Embryonic facial prominence (tissue), 1 donor: ENCODE data around the gene NHS.
A peak's percentile ranks its signal among the peaks of the same experiment; 100 is the strongest.

Source experiments
- DNase-seq: peaks from one replicate; pipeline ENCODE4 v3.0.0-alpha.2; 2016; ENCODE audit errors: extremely low spot score

Gene NHS

DNA sequence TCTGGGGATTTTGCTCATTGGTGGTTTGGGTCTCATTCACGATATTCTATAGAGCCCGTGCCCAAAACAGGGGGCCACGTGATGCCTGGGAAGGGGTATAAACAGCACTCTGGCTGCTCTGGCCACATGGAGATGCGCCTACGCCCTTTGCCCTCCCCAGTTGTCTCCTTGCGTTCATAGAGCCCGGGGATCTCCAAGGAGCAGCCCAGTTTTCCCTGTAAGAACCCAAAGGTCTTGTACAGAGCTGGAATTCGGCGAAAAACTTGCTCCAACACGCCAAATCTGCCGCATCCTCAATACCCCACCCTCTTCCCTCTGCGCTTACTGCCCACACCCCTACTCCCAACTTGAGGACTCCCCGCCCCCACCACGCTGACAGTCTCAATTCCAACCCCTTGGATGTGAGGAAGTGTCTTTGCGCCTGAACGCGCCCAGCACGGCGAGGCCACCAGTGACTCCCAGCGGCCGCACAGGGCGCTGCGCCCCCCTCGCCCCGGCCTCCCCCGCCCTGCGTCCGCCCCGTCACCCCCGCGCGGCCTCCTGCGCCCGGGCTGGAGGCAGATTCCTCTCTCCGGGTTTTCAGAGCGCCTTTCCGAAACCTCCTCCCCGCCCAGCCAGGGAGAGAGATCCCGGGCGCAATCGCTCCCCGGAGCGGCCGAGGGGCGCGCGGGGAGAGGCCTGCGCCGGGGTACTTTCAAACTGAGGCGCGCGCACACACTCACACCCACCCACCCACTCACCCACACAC lies at the start of gene NHS:
NHS (plus strand) TSS at position 582 of the 748 bp plus-strand sequence. CDS start 558 bp downstream, outside the sequence.
- peak; percentile 28 for DNase-seq

DNA sequence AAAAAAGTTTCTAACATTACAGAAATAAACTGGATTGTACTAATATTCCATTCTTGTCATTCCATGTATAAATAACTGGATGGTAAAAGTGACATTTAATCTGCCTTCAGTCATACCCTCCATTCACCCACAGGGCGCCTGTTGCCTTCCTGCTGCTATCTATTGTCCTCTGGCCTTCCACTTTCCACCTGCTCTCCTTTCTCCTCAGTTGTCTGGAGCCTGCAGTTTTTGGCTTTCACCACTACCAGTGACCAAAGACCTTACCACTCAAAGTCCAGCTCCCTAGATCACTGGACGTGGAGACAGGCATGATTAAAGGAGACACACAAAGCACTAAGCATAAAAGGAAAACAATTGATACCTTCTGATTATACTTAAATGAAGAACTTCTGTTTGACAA lies 46.2 kb upstream of the NHS start:
- DNase-seq: no peak

DNA sequence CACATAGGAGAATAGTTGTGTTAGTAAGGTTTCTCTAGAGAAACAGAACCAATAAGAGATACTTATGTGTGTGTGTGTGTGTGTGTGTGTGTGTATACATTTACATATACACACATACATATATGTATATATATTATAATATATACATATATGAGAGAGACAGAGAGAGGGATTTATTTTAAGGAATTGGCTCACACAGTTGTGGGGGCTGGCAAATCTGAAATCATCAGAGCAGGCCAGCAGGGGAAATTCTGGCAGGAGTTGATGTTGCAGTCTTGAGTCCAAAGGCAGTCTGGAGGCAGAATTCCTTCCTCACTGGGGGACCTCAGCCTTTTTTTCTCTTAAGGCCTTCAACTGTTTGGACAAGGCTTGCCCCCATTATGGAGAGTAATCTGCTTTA lies 38.6 kb upstream of the NHS start:
- DNase-seq: no peak

DNA sequence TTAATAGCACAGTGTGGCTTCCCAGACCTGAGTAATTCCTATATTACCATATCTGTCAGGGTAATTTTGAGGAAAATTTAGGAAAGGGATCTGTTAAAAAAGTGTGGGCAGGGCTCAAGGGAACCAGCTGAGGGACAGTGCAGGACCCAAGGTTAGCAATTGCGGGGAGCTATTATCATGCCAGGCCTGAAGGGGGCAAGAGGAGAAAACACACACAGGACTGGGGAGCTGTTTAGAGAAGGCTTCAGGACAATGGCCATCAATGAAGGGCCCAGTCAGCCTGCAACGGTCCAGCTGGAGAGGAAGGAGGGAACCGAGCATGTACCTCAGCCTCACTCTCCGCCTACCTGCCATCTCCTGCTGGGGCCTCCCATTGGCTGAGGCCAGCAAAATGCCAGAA lies 19.0 kb upstream of the NHS start:
- DNase-seq: no peak

DNA sequence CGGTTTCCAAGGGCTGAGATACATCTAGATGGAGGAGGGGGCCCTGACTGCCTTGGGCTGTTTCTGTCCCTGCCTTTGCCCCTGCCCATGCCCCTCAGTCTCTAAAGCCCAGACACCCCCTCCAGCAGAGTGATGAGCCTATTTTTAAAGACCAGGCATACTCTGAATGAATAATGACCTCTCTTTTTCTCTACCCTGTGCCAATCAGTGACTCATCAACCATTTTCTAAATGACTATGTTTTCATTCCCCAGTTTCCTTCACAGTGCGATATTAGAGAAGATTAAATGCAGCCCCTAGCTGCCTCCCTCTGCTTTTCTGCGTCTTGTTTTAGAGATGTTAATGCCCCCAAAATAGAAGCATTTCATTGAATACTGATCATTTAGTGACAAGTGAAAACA lies 15.5 kb upstream of the NHS start:
- no peak for DNase-seq

DNA sequence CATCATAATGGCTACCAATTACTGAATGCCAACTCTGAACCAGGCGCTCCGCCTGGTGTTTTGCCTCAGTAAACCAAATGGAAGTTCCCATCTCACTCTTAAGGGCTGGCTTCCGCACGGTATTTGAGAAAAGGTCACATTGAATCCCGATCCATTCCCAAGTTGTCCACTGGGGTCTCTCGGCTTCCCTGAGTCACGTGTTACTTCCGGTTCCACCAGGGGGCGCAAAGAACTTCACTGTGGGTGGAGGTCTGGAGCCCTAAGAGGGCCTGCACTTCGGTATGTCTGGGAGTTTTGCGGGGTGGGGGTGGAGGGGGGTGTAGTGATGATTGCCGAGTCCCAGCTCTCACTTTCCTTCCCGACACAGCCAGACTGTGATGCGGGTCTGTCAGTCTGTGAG lies 13.4 kb upstream of the NHS start:
- DNase-seq: no peak

DNA sequence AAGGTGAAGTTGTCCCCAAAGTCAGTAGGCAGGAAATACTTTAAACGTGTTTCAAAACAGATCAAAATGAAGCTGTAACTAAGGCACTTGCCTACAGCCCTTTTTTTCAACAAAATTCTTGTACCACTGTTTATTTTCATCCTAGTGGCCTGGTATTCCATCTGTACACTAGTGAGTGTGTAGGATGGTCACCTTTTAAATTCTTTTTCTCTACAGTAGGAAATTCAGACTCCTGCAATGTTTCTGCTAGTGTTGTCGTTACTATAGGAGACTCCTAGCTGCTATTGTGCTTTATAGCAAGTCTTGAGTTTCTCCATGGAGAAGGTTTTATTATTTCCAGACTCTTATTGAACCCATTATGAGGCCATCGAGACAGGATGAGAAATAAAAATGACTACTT lies 7.0 kb upstream of the NHS start:
- no peak for DNase-seq

DNA sequence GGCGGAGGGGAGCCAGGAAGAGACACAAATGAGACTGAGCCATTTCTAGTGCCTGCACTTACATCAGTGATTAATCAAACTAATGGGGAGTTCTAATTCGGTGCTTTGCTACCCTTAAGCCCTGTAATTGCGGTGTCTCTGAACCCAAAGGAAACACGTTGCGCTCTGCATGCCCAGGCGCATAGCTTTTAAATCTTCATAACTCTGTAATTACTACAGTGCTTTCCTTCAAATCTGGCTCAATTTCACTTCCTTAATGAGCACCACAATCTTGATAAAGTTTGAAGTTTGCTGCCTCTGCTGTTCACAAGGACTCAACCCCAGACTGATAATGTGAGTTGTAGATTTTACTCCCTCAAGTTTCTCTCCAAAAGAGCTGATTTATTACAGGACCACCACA lies 5.7 kb upstream of the NHS start:
- DNase-seq: no peak

DNA sequence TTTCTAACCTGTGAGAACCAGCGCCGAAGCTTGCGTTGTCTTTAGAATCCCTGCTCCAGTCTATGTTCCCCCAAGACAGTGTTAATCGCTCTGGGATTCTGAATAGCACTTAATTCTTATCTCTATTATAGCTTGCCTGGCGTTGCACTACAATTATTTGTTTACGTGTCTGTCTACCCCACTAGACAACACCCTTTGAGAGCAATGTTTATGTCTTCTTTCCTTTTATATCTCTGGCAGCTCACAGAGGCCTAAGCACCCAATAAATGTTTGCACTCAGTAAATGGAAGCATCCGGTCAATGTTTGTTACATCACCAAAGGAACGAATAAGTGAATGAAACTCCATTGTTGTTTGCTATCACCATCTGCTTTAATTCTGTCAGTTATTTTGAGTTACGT lies 4.8 kb upstream of the NHS start:
- no peak for DNase-seq

DNA sequence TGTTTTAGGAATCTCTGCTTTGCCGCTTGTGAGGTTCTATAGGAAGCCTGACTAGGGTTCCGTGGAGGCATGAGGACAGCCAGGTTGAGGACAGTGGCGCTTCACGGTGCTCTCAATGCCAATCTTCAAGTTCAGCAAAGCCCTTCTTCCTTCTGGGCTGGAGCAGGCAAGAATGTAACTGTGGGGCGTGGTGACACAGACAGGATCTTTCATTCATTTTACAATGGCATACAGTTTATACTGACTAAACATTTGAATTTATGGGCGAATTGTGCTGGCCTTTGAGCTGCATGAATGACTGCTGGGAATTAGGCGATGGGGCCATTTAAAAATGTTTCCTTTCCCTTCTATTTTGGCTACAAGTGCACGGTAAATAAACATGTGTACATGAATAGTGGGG lies 2.9 kb upstream of the NHS start:
- no peak for DNase-seq

DNA sequence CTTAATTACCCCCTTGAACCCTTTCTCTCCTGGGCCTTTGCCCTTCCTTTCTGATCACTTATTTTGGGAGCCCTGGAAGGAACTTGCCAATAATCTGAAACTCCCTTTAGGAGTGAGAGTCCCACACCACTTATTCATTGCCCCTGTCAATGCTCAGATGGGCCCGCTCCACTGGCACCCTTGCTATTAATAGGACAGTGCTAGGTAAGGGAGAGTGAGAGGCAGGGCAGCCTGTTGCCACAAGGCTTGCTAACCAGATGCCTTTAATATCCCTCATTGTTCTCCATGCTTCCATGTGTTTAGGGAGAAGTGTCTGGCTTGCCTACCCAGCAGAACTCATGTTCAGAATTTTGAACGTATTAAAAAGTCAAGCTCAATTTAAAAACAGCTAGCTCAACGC lies 1.7 kb upstream of the NHS start:
- no peak for DNase-seq

DNA sequence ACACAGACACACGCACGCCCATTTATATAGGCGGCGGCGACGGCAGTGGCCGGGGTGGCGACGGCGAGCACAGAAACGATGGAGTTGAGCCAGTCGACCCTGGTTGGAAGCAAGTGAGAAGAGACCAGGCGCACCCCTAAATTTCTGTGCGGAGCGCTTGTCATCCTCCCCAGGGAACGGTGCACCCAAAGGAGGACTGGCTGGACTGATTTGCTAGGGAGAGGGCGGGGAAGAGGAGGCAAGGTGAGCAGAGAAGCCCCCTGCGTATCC lies 302 bp downstream of the NHS start:
- no peak for DNase-seq

DNA sequence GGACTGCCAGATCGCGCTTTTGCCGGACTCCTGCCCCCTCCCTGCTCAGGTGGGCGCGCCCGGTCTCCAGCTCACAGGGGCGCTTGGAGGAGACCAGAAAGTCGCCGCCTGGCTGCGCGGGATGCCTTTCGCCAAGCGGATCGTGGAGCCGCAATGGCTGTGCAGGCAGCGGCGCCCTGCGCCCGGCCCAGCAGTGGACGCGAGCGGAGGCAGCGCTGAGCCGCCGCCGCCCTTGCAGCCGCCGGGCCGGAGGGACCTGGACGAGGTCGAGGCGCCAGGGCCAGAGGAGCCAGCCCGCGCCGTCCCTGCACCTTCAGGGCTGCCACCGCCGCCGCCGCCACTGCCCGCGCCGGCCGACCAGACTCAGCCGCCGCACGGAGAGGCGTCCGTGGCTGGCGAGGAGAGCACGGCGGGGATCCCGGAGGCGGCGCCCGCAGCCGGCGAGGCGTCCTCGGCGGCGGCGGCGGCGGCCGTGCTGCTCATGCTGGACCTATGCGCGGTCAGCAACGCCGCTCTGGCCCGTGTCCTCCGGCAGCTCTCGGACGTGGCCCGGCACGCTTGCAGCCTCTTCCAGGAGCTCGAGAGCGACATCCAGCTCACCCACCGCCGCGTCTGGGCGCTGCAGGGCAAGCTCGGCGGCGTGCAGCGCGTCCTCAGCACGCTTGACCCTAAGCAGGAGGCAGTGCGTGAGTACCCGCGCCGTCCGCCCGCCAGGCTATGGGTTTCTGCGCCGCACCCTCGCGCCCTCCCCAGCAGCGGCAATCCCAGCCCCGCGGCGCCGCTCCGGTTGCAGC lies 834 bp downstream of the NHS start:
- no peak for DNase-seq

DNA sequence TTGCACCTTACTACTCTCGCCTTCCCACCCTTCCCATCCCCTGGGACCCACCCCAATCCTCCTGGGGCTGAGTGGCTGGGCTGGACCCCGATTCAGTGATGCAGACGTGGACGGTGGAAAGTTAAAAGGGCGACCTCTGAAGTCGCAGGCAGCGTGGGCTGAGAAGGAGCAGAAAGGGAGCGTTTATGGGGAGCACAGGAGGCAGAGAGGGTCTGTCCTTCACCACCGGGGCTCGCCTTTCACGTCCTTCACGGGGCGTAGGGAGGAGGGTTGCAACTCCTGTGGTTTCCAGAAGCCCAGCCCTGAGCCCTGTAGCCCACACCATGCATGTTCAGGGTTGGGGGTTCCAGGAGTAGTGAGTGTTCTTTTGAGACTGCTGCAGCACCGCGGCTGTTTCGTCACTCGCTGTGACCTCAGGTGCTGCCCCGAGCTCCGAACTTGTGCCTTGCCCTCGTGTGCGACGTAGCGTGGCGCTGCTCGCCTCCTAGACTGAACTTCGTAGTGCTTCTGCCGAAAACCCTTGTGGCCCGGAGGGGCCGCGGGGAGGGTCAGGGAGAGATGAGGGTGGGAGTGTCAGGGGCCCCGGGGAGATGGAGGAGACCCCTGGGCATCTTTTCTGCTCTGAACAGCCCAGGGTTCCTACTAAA lies 1.6 kb downstream of the NHS start:
- DNase-seq: no peak

DNA sequence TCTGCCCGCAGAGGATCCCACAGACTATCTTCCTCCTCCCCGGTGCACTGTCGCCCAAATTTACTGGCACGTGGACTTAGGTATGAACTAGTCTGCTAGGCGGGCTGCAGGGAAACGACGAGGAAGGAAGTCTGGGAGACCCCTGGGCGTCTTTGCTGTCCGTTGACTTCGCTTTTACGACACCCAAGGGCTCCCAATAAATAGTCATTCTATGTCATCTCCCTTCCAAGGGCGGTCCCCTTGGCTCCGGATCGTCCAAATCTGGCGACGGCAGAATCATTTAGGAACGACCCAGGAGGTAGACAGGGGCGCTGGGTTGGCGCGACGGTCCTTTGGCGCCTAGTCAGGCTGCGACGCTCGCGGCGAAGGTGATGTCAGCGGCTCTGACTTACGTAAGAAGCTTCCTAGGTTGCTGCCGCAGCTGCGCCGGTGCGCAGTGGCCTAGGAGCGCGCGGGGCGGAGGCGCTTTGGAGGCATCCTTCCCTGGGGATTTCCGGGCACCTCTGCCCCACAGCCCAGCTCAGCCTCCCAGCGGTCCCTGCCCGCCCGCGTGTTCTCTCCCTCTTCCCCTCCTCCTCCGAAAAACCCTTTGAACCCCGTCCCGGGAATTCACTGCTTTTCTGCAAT lies 2.2 kb downstream of the NHS start:
- no peak for DNase-seq

DNA sequence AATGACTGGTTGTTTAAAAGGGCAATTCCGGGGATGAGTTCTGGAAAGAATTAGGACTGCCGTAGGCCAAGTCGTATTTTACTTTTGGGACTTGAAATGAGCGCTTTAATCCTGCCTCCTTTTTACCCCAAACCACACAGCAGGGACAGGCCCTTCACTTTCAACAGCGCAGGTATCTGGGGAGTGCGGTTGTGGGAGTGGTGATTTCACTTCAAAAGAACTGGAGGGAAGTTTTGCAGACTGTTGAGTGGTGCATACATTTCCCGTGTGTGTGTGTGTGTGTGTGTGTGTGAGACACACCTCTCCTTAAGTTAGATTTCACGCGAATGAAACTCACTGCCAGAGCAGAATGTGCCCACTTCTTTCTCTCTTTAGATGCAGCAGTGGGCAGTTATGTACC lies 2.8 kb downstream of the NHS start:
- DNase-seq: no peak

DNA sequence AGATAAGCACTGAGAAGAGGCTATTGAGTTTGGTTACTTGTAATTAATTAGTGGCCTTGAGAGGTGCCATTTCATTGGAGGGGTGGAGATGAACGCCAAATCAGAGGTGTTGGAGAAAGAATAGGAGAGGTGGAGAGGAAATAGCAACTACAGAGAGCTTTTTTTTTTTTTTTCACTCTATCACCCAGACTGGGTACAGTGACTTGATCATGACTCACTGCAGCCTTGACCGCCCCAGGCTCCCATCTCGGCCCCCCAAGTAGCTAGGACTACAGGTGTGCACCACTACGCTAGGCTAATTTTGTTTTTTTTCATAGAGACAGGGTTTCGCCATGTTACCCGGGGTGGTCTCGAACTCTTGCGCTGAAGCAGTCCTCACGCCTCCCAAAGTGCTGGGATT lies 5.2 kb downstream of the NHS start:
- DNase-seq: no peak

DNA sequence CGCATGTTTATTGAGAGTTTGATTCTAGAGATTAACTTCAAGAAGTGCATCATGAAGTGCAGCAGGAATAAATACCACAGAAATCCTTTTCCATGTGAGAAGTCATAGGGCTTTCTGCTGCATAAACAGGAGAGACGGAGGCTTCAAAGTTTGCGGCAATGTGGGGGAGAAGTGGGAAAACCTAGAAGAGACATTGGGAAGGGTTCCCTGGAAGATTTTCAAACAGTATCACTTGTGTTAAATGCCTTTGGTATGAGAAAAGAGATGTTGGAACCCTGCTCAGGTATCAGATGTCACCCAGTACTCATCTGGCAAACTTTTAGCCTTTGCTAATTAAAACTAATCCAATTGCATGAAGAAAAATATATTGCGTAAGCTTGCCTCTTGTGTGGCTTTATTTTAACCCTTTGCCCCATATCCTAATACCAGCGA lies 15.4 kb downstream of the NHS start:
- DNase-seq: no peak

DNA sequence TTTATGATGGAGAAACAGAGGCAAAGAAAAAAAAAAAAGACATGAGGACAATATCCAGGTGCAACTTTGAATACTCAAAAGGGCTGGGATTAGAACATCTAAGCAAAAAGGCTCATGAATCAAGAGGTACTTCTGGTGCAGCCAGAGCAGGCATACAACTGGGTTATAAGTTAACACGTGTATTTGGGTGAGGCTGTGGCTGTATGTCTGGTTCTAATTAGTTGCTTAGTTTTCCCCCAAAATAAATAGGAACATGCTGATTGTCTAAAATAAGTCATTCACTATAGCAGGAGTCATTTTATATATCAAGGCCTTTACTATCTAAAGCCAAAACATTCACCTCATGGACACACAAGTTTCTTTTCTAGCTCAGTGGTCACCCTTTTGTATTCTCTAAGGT lies 20.2 kb downstream of the NHS start:
- no peak for DNase-seq

DNA sequence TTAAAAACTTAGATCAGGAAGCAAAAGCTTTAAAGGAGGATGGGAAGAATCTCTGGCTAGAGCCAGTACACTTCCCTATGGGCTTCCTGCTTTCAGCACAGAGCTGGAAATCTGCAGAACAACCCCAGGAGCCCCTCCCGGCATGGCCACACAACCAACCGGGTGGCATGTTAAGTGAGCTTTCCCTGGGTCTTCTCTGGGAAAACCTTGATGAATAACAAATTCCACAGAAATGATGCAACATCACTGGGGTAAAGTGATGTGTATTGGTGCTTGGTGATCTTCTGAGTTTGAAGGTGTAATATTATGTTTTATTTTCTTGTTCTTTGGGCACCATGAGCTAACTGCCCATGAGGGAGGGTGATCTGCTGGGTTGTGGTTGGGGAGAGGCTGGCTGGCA lies 22.1 kb downstream of the NHS start:
- DNase-seq: no peak

DNA sequence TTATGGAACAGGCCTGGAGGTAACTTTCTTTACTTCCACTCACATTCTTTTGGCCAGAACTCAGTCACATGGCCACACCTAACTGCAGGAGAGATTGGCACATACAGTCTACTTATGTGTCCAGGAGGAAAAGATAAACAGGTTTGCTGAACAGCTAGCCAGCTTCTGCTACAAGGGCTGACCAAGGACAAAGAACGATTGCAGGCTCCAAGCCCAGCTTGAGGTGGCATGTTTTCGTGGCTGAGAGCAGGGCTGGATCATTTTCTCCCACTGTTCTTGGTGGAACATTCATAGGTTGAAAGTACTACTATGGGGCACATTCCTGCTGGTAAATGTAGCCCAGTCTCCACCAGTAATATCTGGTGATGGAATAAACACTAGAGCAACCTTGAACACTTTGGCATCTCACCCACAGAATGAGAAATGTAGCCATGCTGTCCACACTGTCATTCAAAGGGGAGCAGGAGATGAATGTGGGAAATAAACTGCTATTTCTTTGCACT lies 28.2 kb downstream of the NHS start:
- no peak for DNase-seq

DNA sequence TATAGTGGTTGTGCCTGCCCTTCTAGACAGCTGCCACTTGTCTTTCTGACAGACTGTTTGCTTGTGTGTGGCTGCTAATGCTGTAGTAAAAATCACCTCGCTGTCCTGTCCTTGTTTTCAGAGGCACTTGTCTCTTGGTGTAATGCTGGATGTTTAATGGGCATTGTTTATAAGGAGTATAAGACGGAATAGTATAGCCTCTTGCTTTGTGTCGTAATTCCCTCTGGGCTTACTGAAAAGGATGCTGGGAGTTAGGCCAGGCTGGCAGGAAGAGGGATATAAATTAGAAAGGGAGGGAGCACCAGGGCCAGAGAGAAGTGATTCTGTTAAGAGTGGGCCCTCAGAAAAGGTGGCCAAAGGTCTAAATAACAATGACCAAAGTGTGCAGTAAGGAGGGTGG lies 29.0 kb downstream of the NHS start:
- no peak for DNase-seq
